Astrocyte (in vitro differentiated cells and primary cell): ENCODE measurements around the gene LHFPL5. TPM values are rescaled to one million over a fixed set of nuclear protein-coding genes. Genes with fewer than 3 reads are reported as not detected.

Source experiments
- DNase-seq: peaks from one replicate; pipeline ENCODE4 v3.0.0-alpha.2; 2010; ENCODE audit warnings: low read depth
- FAIRE-seq: peaks from 2 replicates; lab custom pipeline; 2011; peaks lifted over from hg19 to GRCh38; lab: Jason Lieb, UNC
- H2AFZ ChIP-seq: 2 replicates; pipeline ENCODE4 v1.6.0; 2012; ENCODE audit warnings: low read depth, low read length, inconsistent platforms
- H3K27ac ChIP-seq: 2 replicates; pipeline ENCODE4 v1.5.1; 2011; ENCODE audit warnings: low read depth, low read length, inconsistent platforms
- H3K27me3 ChIP-seq: 2 replicates; pipeline ENCODE4 v1.6.0; 2011; ENCODE audit warnings: low read length, inconsistent platforms; ENCODE audit not compliant: insufficient read depth
- H3K36me3 ChIP-seq: 2 replicates; pipeline ENCODE4 v1.5.1; 2011; ENCODE audit warnings: low read length, inconsistent platforms; ENCODE audit not compliant: insufficient read depth
- H3K4me1 ChIP-seq: 2 replicates; pipeline ENCODE4 v1.5.1; 2011; ENCODE audit warnings: low read length, inconsistent platforms; ENCODE audit not compliant: insufficient read depth
- H3K4me2 ChIP-seq: 2 replicates; pipeline ENCODE4 v1.6.0; 2012; ENCODE audit warnings: low read length, inconsistent platforms
- H3K4me3 ChIP-seq: 2 replicates; pipeline ENCODE4 v1.5.1; 2011; ENCODE audit warnings: low read depth, mild to moderate bottlenecking, low read length, inconsistent platforms; ENCODE audit not compliant: insufficient read depth
- H3K79me2 ChIP-seq: 2 replicates; pipeline ENCODE4 v1.6.0; 2012; ENCODE audit warnings: mild to moderate bottlenecking, low read length, inconsistent platforms; ENCODE audit not compliant: insufficient read depth
- H3K9ac ChIP-seq: 2 replicates; pipeline ENCODE4 v1.6.0; 2012; ENCODE audit warnings: mild to moderate bottlenecking, low read length, inconsistent platforms
- H3K9me3 ChIP-seq: 2 replicates; pipeline ENCODE4 v1.5.1; 2012; ENCODE audit warnings: low read depth, mild to moderate bottlenecking, low read length, inconsistent platforms; ENCODE audit not compliant: insufficient read depth
- H4K20me1 ChIP-seq: 2 replicates; pipeline ENCODE4 v1.6.0; 2012; ENCODE audit warnings: low read length, inconsistent platforms; ENCODE audit not compliant: insufficient read depth
- H3K27ac Mint-ChIP-seq: one replicate; pipeline ENCODE4 v1.8.0; 2021; ENCODE audit warnings: mild to moderate bottlenecking, mixed read lengths; ENCODE audit not compliant: unreplicated experiment
- H3K27me3 Mint-ChIP-seq: one replicate; pipeline ENCODE4 v1.8.0; 2021; ENCODE audit warnings: low read depth, mixed read lengths; ENCODE audit not compliant: unreplicated experiment
- H3K36me3 Mint-ChIP-seq: one replicate; pipeline ENCODE4 v1.8.0; 2021; ENCODE audit warnings: low read depth, mixed read lengths; ENCODE audit not compliant: unreplicated experiment
- H3K4me1 Mint-ChIP-seq: one replicate; pipeline ENCODE4 v1.8.0; 2021; ENCODE audit warnings: low read depth, mixed read lengths; ENCODE audit not compliant: unreplicated experiment
- H3K4me3 Mint-ChIP-seq: one replicate; pipeline ENCODE4 v1.8.0; 2021; ENCODE audit warnings: mild to moderate bottlenecking, moderate library complexity, mixed read lengths; ENCODE audit not compliant: unreplicated experiment
- H3K9me3 Mint-ChIP-seq: one replicate; pipeline ENCODE4 v1.8.0; 2021; ENCODE audit warnings: mild to moderate bottlenecking, mixed read lengths; ENCODE audit not compliant: unreplicated experiment
- CTCF ChIP-seq: IDR thresholded peaks from 2 replicates; pipeline ENCODE4 v1.5.1; 2011; ENCODE audit warnings: low read depth, mild to moderate bottlenecking, inconsistent platforms, low read length, moderate library complexity; ENCODE audit not compliant: insufficient read depth
- EZH2 ChIP-seq: IDR thresholded peaks from 2 replicates; pipeline ENCODE4 v1.6.1; 2012; ENCODE audit warnings: mild to moderate bottlenecking, low read length, inconsistent platforms; ENCODE audit not compliant: insufficient read depth
- total RNA-seq: library from RNA; stranded (reverse); gene quantifications from 2 replicates; pipeline ENCODE4 v1.2.1, GENCODE V29; 2021

The LHFPL5 gene
- total RNA-seq, 1 donor from 2014 or later, result not detected

GRCh38 chr6:35776364-35777215 lies 28.6 kb upstream of the LHFPL5 start, which contains the start of gene CLPSL2:
Gene CLPSL2, plus strand, starts transcription at chr6:35776598. Its CDS starts 21 bp downstream, at chr6:35776619.
- peak within 1 kb of the TSS; percentile 71 for H2AFZ ChIP-seq
- no peaks in the 10 kb centered on the region for H3K36me3 Mint-ChIP-seq
- no peak for DNase-seq

DNA sequence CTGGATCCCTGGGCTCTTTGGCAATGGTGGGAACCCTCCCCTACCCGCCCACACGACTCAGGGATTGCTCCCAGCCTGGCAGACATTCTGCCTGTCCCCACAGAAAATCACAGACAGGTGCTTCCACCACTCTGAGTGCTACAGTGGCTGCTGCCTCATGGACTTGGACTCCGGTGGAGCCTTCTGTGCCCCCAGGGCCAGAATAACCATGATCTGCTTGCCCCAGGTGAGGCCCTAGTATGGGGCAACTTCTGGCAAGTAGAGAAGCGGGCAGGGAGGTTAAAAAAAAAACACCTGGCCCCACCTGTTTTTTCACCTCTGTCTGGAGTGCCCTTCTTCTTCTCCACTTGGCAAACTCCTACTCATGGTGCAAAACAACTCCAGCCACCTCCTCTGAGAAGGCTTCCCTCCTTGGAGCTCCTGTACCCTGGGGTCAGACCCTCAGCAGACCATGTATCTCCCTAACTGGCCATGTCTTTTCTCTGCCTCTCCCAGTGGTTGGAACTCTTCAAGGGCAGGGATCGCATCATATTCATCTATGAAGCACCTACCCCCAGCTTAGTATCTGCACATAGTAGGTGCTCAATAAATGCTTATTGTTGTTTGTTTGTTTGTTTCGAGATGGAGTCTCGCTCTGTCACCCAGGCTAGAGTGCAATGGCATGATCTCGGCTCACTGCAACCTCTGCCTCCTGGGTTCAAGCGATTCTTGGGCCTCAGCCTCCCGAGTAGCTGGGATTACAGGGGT lies 27.6 kb upstream of the LHFPL5 start:
- Mint-ChIP-seq H3K36me3 (no peaks in the 10 kb centered on the region), H3K9me3 (peaks cover 2% of the 10 kb centered on the region), H3K27me3 (peaks cover 51% of the 10 kb centered on the region), H3K4me1 (no peaks in the 10 kb centered on the region), H3K27ac (no peak overlapping the region), H3K4me3 (peak overlapping the region; percentile 75)
- H3K27me3 ChIP-seq, result peaks cover 8% of the 10 kb centered on the region
- TF ChIP-seq CTCF (no peak), EZH2 (no peak)
- H3K4me2 ChIP-seq, result no peak overlapping the region
- no peaks in the 10 kb centered on the region for H3K79me2 ChIP-seq
- no peak overlapping the region for H3K27ac ChIP-seq
- no peaks in the 10 kb centered on the region for H3K4me1 ChIP-seq
- H3K9me3 ChIP-seq, result no peaks in the 10 kb centered on the region
- H3K4me3 ChIP-seq, result no peak overlapping the region
- FAIRE-seq, result no peak
- no peaks in the 10 kb centered on the region for H3K36me3 ChIP-seq
- no peak overlapping the region for H2AFZ ChIP-seq
- DNase-seq, result no peak
- H3K9ac ChIP-seq, result no peak overlapping the region
- H4K20me1 ChIP-seq, result no peaks in the 10 kb centered on the region

More at GRCh38 chr6:35776364-35777215, 28.6 kb upstream of the LHFPL5 start, which contains the start of gene CLPSL2:
- no peak within 1 kb of the TSS for H3K9ac ChIP-seq
- H3K27ac Mint-ChIP-seq, result no peak within 1 kb of the TSS
- TF ChIP-seq EZH2, result peak; percentile 84
- no peak for TF ChIP-seq CTCF
- H3K27me3 ChIP-seq, result peaks cover 8% of the 10 kb centered on the region
- no peak within 1 kb of the TSS for H3K27ac ChIP-seq
- H3K4me1 Mint-ChIP-seq, result no peaks in the 10 kb centered on the region
- H3K4me1 ChIP-seq, result no peaks in the 10 kb centered on the region
- H3K9me3 Mint-ChIP-seq, result peaks cover 4% of the 10 kb centered on the region
- peak within 1 kb of the TSS; percentile 86 for H3K4me2 ChIP-seq
- FAIRE-seq, result no peak
- peak within 1 kb of the TSS; percentile 44 for H3K4me3 ChIP-seq
- peak within 1 kb of the TSS; percentile 82 for H3K4me3 Mint-ChIP-seq
- no peaks in the 10 kb centered on the region for H3K9me3 ChIP-seq
- H3K79me2 ChIP-seq, result no peaks in the 10 kb centered on the region
- H3K36me3 ChIP-seq, result no peaks in the 10 kb centered on the region
- H3K27me3 Mint-ChIP-seq, result peaks cover 52% of the 10 kb centered on the region
- H4K20me1 ChIP-seq, result no peaks in the 10 kb centered on the region
